Left ventricle myocardium inferior (tissue), 1 donor: ENCODE results near the gene KCTD14. TPM values are rescaled to one million over a fixed set of nuclear protein-coding genes. Genes with fewer than 3 reads are reported as not detected.

Experiments
- DNase-seq: peaks from one replicate; pipeline ENCODE4 v3.0.0-alpha.2; 2020
- H3K27ac ChIP-seq: fragments of 200-600 bp; replicated peaks from 2 replicates; pipeline ENCODE4 v1.8.0; 2021
- H3K27me3 ChIP-seq: fragments of 200-600 bp; 2 replicates; pipeline ENCODE4 v1.8.0; 2021; ENCODE audit warnings: low read depth
- H3K36me3 ChIP-seq: fragments of 200-600 bp; 2 replicates; pipeline ENCODE4 v1.8.0; 2021
- H3K4me1 ChIP-seq: fragments of 200-600 bp; 2 replicates; pipeline ENCODE4 v1.8.0; 2021
- H3K4me3 ChIP-seq: fragments of 200-600 bp; 2 replicates; pipeline ENCODE4 v1.8.0; 2021; ENCODE audit warnings: mild to moderate bottlenecking, moderate library complexity
- H3K9me3 ChIP-seq: fragments of 200-600 bp; replicated peaks from 2 replicates; pipeline ENCODE4 v1.8.0; 2021
- CTCF ChIP-seq: fragments of 200-600 bp; IDR thresholded peaks from 2 replicates; pipeline ENCODE4 v1.8.0; 2021; ENCODE audit warnings: antibody characterized with exemption, mild to moderate bottlenecking, borderline replicate concordance
- intact Hi-C: fragments of 100-400 bp; cut with micrococcal nuclease; formaldehyde crosslinking; loops from one replicate; pipeline ENCODE4 v1.11.0; 2022
- total RNA-seq: library from RNA; stranded (reverse); fragmentation: NEBNext Ultra II Directional; extraction: Animal tissue kit (Norgen Biotek cat#: 25700); gene quantifications from one replicate; pipeline ENCODE4 v1.2.1, GENCODE V29; 2021
- donor health status: DM: no; HTN: yes; CAD: no; lungs with severe emphysema.

KCTD14 gene
- total RNA-seq, 1 donor from 2014 or later = 0.16 TPM

- H3K4me1 ChIP-seq = peaks cover 8% of the 10 kb centered on the region
- H3K36me3 ChIP-seq = no peaks in the 10 kb centered on the region
- intact Hi-C loops = no loop called here
- no peak for TF ChIP-seq CTCF
- no peak overlapping the region for H3K27ac ChIP-seq
- no peaks in the 10 kb centered on the region for H3K9me3 ChIP-seq
- no peak overlapping the region for H3K4me3 ChIP-seq
- H3K27me3 ChIP-seq = no peaks in the 10 kb centered on the region
- DNase-seq = no peak
These were observed 31.9 kb upstream of the KCTD14 start for GRCh38 chr11:78054971-78055370.

- TF ChIP-seq CTCF = no peak
- intact Hi-C loops = no loop called here
These were observed 28.1 kb upstream of the KCTD14 start for GRCh38 chr11:78050964-78051831.

GRCh38 chr11:78049348-78049747 is 26.3 kb upstream of the KCTD14 start:
- no peak for TF ChIP-seq CTCF
- no peaks in the 10 kb centered on the region for H3K36me3 ChIP-seq
- H3K27me3 ChIP-seq = no peaks in the 10 kb centered on the region
- DNase-seq = no peak
- H3K4me1 ChIP-seq = peaks cover 12% of the 10 kb centered on the region
- H3K4me3 ChIP-seq = no peak overlapping the region
- no peaks in the 10 kb centered on the region for H3K9me3 ChIP-seq
- H3K27ac ChIP-seq = no peak overlapping the region
- intact Hi-C loops = no loop called here

More at GRCh38 chr11:78050964-78051831, 28.1 kb upstream of the KCTD14 start:
- Histone ChIP-seq H3K27me3 (no peaks in the 10 kb centered on the region), H3K27ac (no peak overlapping the region), H3K4me3 (no peak overlapping the region), H3K9me3 (no peaks in the 10 kb centered on the region), H3K4me1 (peaks cover 9% of the 10 kb centered on the region), H3K36me3 (no peaks in the 10 kb centered on the region)
- DNase-seq = no peak

GRCh38 chr11:78048561-78048960 is 25.5 kb upstream of the KCTD14 start:
- peaks cover 12% of the 10 kb centered on the region for H3K4me1 ChIP-seq
- H3K27ac ChIP-seq = no peak overlapping the region
- no peaks in the 10 kb centered on the region for H3K9me3 ChIP-seq
- intact Hi-C loops = no loop called here
- no peaks in the 10 kb centered on the region for H3K27me3 ChIP-seq
- no peak for TF ChIP-seq CTCF
- DNase-seq = no peak
- no peak overlapping the region for H3K4me3 ChIP-seq
- H3K36me3 ChIP-seq = no peaks in the 10 kb centered on the region

GRCh38 chr11:78046486-78046854 is 23.4 kb upstream of the KCTD14 start:
- Histone ChIP-seq H3K9me3 (no peaks in the 10 kb centered on the region), H3K36me3 (no peaks in the 10 kb centered on the region), H3K4me3 (peak overlapping the region; percentile 64), H3K27ac (no peak overlapping the region), H3K4me1 (peaks cover 12% of the 10 kb centered on the region), H3K27me3 (no peaks in the 10 kb centered on the region)
- intact Hi-C loops = no loop called here
- DNase-seq = no peak
- TF ChIP-seq CTCF = peak; percentile 5
